Uterus (tissue), 4 donors: Measurements from ENCODE around the gene MTHFSD. TPM values are rescaled to one million over a fixed set of nuclear protein-coding genes. Genes with fewer than 3 reads are reported as not detected.

ENCODE experiments used
- DNase-seq, 2 donors: peaks; one replicate each; pipeline ENCODE4 v3.0.0-alpha.2; 2019 to 2020
- H3K27ac ChIP-seq, 2 donors: fragments of 200-600 bp; sonication (generic); 1 replicate in 1 of 2; 2 replicates in 1 of 2; pipeline ENCODE4 v1.5.1; 2016 to 2018
- H3K27me3 ChIP-seq, 2 donors: fragments of 200-600 bp; sonication (generic); one replicate each; pipeline ENCODE4 v1.5.1; 2018 to 2019; ENCODE audit warnings: control low read depth in 1 of 2
- H3K36me3 ChIP-seq, 2 donors: fragments of 200-600 bp; sonication (generic); one replicate each; pipeline ENCODE4 v1.5.1; 2019; ENCODE audit warnings: control low read depth in 1 of 2
- H3K4me1 ChIP-seq, 2 donors: fragments of 200-600 bp; sonication (generic); one replicate each; pipeline ENCODE4 v1.5.1; 2018 to 2019; ENCODE audit warnings: control low read depth in 1 of 2
- H3K4me3 ChIP-seq, 2 donors: fragments of 200-600 bp; sonication (generic); 1 replicate in 1 of 2; 2 replicates in 1 of 2; pipeline ENCODE4 v1.5.1; 2018 to 2019; ENCODE audit warnings: mild to moderate bottlenecking in 1 of 2
- H3K9me3 ChIP-seq, 2 donors: fragments of 200-600 bp; sonication (generic); one replicate each; pipeline ENCODE4 v1.5.1; 2019; ENCODE audit warnings: control low read depth in 1 of 2
- POLR2A ChIP-seq, 2 donors: fragments of 450-650 bp; IDR thresholded peaks; one replicate each; pipeline ENCODE4 v1.6.1; 2016; ENCODE audit warnings: antibody characterized with exemption in 2 of 2, mild to moderate bottlenecking in 1 of 2, moderate library complexity in 1 of 2
- intact Hi-C: fragments of 100-400 bp; cut with DNase I; formaldehyde crosslinking; loops from one replicate; pipeline ENCODE4 v1.15.1; 2023; ENCODE audit warnings: low total_unique reads
- total RNA-seq, 4 donors: library from RNA; depleted of rRNA in 3 of 4; stranded (reverse); fragments of >200 nt in 3 of 4; gene quantifications; one replicate each; pipeline versions ENCODE4 v1.1.0 to v1.2.4, GENCODE V29; 2014 to 2023
- TF ChIP-seq, protein P1 (sequence below), 4 experiments: fragments of 200-600 bp in 2 of 4; fragments of 450-650 bp in 2 of 4; sonication (generic) in 2 of 4; IDR thresholded peaks; one replicate each; pipeline ENCODE4 v1.5.1; 2016 to 2019; ENCODE audit warnings: antibody characterized with exemption in 4 of 4, mild to moderate bottlenecking in 2 of 4, moderate library complexity in 1 of 4
- donor health status: DM: yes; HTN: yes; CAD: no.

The MTHFSD gene
- total RNA-seq, 4 donors from 2014 or later: 2.9 to 26.0 (median 13.1) TPM

DNA sequence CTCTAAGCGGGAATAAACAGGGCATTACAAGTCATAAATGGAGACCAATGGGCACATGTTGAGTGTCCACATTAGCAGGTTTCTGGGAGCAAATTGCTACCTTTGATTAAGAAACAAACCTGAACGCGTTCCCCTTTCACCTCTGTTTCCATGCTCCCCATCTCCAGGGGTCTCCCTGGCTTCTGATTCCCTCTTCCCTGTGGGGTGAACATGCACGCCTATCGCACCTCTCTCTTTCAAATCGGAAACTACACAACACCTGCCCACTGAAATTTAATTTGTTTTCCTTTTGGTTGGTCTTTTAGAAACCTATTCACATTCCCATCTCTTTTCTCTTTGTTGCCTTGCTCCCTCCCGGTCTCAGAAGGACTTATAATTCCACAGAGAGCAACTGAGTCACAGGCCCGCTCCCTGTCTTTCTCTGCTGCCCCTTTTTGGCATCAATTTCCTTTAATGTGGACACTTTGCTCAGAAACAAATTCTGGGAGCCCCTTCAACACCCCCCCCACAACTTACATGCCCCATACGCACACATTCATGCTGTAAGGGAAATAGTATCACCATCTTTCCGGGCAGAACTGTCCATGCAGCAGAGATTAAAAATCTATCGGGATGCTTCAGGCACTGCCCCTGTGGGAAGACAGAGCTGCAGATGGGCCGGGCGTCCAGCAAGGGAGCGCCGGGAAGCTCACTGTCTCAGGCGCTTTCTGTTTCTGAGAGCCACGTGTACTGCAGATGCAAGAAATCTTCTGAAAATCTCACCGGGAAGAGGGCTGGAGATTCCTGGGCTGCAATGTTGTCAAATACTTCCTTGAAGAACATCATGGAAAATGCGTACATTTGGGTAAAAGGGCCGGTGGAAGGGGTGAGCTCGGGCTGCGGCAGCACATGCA is 51.9 kb downstream of the MTHFSD start:
- H3K27me3 ChIP-seq: peaks cover 36 to 79% of the 10 kb centered on the region in 2 donors
- H3K36me3 ChIP-seq: no peaks in the 10 kb centered on the region
- DNase-seq: no peak
- H3K27ac ChIP-seq: no peak overlapping the region
- H3K9me3 ChIP-seq: no peaks in the 10 kb centered on the region
- H3K4me3 ChIP-seq: no peak overlapping the region
- H3K4me1 ChIP-seq: peaks cover 0 to 14% of the 10 kb centered on the region in 2 donors
- intact Hi-C loops: no loop called here
- TF ChIP-seq, protein P1, sequence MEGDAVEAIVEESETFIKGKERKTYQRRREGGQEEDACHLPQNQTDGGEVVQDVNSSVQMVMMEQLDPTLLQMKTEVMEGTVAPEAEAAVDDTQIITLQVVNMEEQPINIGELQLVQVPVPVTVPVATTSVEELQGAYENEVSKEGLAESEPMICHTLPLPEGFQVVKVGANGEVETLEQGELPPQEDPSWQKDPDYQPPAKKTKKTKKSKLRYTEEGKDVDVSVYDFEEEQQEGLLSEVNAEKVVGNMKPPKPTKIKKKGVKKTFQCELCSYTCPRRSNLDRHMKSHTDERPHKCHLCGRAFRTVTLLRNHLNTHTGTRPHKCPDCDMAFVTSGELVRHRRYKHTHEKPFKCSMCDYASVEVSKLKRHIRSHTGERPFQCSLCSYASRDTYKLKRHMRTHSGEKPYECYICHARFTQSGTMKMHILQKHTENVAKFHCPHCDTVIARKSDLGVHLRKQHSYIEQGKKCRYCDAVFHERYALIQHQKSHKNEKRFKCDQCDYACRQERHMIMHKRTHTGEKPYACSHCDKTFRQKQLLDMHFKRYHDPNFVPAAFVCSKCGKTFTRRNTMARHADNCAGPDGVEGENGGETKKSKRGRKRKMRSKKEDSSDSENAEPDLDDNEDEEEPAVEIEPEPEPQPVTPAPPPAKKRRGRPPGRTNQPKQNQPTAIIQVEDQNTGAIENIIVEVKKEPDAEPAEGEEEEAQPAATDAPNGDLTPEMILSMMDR (IDR thresholded peaks at IDR 0.05): no peak

DNA sequence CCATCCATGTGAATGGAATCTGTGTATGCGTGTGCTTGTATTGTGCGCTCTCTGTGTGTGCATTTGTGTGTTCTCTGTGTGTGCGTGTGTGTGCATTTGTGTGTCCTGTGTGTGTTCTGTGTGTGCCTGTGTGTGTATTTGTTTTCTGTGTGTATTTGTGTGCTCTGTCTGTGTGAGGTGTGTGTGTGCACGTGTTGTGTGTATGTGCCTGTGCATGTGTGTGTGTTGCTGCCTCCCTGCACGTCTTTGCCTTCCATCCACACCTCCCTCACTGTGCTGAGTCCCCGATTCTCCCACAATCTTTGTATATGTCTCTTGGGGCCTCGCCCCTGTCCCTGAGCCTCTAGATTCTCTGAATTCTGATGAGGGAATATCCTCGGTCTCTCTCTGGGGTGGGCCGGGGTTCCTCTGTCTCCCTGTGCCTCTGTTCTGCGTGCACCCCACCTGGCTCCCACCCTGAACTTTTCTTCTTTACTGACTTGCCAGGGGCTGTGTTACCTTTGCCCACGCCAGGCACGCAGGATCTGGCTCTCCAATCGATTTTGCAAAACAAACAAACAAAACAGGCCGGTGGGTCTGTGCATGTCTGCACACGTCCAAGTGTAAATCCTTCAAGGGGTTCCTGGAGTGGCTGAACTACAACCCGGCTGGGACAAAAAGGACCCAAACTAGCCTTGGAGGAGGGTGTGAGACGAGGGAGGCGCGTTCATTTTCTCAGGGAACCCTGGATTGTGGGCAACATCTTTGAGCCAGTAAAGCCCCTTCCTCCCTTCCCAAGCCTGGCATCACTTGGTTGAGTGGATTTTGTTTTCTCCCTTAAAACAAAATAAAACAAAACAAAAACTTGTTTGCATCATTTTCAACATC is 52.8 kb downstream of the MTHFSD start:
- Histone ChIP-seq H3K9me3 (no peaks in the 10 kb centered on the region), H3K4me1 (peaks cover 0 to 12% of the 10 kb centered on the region in 2 donors), H3K27me3 (peaks cover 32 to 79% of the 10 kb centered on the region in 2 donors), H3K36me3 (no peaks in the 10 kb centered on the region), H3K27ac (no peak overlapping the region), H3K4me3 (no peak overlapping the region)
- intact Hi-C loops: no loop called here
- no peak for DNase-seq
- no peak for TF ChIP-seq POLR2A (IDR thresholded peaks at IDR 0.05)

DNA sequence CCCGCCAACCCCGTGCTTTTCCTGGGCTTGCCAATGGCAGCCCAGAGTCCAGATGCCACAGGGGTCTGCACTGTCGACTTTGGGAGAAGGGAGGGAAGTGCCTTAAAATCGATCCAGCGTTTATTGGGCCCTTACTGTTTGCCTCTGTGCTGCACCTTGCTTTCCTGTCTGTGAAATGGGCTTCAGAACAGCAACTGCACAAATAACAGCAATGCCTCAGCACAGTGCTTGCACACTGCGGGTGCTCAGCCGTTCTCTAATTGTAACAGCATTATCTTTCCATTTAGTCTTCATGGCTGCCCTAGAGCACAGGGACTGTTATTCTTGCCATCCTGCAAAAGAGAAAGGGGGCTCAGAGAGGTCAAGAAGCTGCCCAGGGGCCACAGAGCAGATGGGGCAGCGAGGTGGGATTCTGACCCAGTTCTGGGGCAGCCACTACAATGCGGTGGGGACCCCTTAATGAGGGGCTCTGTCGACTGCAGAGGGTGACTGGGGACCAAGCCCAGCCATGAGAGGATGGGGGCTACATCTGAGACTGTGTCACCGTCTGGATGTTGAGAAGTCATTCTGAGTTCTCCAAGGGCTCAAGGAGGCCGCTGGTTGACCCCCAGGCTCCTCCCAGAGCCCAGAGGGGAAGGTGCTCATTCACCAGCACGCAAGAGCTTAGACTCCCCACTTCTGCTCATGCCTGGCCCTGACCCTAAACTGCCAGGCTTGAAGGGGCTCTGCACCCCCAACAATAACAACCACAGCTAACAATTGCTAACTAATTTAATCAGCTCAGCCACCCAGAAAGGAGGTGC is 54.1 kb downstream of the MTHFSD start:
- Histone ChIP-seq H3K27me3 (peaks cover 21 to 78% of the 10 kb centered on the region in 2 donors), H3K9me3 (no peaks in the 10 kb centered on the region), H3K27ac (no peak overlapping the region), H3K36me3 (no peaks in the 10 kb centered on the region), H3K4me3 (no peak overlapping the region), H3K4me1 (peaks cover 0 to 12% of the 10 kb centered on the region in 2 donors)
- intact Hi-C loops: no loop called here
- DNase-seq: no peak
- TF ChIP-seq POLR2A (IDR thresholded peaks at IDR 0.05): no peak
- TF ChIP-seq, protein P1 (IDR thresholded peaks at IDR 0.05): no peak

DNA sequence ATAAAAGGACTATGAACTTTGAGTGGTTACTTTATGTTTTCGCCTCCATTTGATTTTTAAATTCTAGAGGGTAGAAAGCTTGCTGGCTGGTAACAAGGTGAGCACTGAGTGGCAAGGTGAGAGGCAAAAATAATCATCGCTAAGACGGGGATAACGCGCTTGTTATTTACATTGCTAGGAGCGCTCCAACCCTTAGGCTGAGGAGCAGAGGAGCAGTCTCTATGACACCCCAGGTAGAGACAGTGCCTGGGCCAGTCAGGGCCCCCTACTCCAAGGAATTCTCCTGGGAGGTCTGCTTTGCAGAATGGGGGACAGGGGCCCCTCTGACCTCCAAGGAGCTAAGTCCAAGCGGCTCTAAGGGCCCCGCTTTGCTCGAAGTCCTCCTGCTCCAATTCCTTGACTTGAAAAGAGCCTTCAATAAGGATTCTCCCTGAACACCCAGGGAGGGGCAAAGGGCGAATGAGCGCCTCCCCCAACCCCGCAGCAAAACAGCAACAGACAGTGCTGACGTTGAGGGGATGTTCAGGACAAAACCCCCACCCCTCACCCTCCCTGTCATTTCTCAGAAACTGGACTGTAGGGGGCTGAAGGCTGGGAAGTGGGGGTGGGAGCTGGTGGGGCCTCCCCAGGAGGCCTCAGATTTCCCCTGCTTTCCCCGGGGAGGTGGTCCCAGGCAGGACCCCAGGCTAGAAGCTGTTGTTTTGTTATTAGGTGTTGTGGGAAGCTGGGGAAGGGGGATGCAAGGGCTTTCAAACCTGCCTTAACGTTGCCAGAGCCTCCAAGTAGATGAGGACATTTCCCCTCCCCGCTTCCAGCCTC is 54.9 kb downstream of the MTHFSD start:
- peaks cover 19 to 81% of the 10 kb centered on the region in 2 donors for H3K27me3 ChIP-seq
- no peak overlapping the region for H3K4me3 ChIP-seq
- no peaks in the 10 kb centered on the region for H3K36me3 ChIP-seq
- peaks cover 0 to 4% of the 10 kb centered on the region in 2 donors for H3K4me1 ChIP-seq
- TF ChIP-seq, protein P1 (IDR thresholded peaks at IDR 0.05): no peak
- no peak for TF ChIP-seq POLR2A (IDR thresholded peaks at IDR 0.05)
- no peaks in the 10 kb centered on the region for H3K9me3 ChIP-seq
- intact Hi-C loops: no loop called here
- DNase-seq: no peak
- no peak overlapping the region for H3K27ac ChIP-seq
